ENCODE results near the gene BASP1. TPM values are rescaled to one million over a fixed set of nuclear protein-coding genes. Genes with fewer than 3 reads are reported as not detected.

The BASP1 gene
- total RNA-seq, 1 donor from 2014 or later = 69.1 TPM

- H3K27ac ChIP-seq = no peak overlapping the region
- no peak overlapping the region for H3K4me3 ChIP-seq
- DNase-seq (ENCODE audit: low spot score in 2 of 2) = no peak
- H3K27me3 ChIP-seq = no peaks in the 10 kb centered on the region
- peaks cover 0 to 15% of the 10 kb centered on the region in 2 donors for H3K4me1 ChIP-seq
- H3K9me3 ChIP-seq = no peaks in the 10 kb centered on the region
- no peaks in the 10 kb centered on the region for H3K36me3 ChIP-seq
- TF ChIP-seq, protein P1, sequence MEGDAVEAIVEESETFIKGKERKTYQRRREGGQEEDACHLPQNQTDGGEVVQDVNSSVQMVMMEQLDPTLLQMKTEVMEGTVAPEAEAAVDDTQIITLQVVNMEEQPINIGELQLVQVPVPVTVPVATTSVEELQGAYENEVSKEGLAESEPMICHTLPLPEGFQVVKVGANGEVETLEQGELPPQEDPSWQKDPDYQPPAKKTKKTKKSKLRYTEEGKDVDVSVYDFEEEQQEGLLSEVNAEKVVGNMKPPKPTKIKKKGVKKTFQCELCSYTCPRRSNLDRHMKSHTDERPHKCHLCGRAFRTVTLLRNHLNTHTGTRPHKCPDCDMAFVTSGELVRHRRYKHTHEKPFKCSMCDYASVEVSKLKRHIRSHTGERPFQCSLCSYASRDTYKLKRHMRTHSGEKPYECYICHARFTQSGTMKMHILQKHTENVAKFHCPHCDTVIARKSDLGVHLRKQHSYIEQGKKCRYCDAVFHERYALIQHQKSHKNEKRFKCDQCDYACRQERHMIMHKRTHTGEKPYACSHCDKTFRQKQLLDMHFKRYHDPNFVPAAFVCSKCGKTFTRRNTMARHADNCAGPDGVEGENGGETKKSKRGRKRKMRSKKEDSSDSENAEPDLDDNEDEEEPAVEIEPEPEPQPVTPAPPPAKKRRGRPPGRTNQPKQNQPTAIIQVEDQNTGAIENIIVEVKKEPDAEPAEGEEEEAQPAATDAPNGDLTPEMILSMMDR (IDR thresholded peaks at IDR 0.05) = no peak
- intact Hi-C loops (cut with DNase I) = no loop called here
These were observed 43.1 kb downstream of the BASP1 start for GRCh38 chr5:17260549-17260948.

DNA sequence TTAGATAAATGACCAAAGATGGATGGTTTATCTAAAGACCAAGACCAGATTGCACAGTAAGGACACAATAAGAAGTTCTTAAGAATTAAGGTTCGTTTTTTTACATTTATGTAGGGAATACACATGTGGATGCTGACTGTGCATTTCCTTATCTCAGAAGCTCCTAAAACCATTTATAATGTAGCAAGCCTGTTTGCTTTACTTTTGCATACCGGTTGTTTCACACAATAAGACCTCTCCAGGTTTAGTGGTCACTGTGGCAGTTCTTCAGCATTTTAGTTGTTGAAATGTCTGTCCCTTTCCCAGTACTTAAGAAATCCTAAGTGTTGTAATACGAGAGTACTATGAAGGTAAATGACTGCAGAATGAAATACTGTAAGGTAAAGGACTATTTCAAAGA is 43.6 kb downstream of the BASP1 start:
- intact Hi-C loops (cut with DNase I) = no loop called here
- no peaks in the 10 kb centered on the region for H3K9me3 ChIP-seq
- H3K36me3 ChIP-seq = no peaks in the 10 kb centered on the region
- no peak overlapping the region for H3K27ac ChIP-seq
- TF ChIP-seq, protein P1 (IDR thresholded peaks at IDR 0.05) = no peak
- no peak overlapping the region for H3K4me3 ChIP-seq
- peaks cover 0 to 15% of the 10 kb centered on the region in 2 donors for H3K4me1 ChIP-seq
- H3K27me3 ChIP-seq = no peaks in the 10 kb centered on the region
- DNase-seq (ENCODE audit: low spot score in 2 of 2) = no peak

DNA sequence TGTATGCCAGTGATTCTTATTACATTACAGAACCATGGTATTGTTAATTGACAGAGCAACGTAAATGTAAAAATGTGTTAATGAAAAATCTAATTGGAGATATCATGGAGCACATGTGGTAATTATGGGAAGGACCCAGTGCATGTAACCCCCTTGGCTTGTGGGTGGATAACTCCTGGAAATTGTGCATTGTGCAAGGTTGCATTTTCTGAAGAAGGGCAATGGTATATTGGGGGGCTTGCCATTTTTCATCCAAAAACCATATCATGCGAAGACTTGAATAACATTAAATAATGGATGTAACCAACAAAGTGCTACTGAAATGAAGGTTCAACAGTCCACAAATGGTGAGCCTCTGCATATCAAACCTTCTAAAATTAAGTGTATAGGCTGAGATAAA is 47.6 kb downstream of the BASP1 start:
- peaks cover 0 to 6% of the 10 kb centered on the region in 2 donors for H3K4me1 ChIP-seq
- H3K9me3 ChIP-seq = no peaks in the 10 kb centered on the region
- H3K36me3 ChIP-seq = no peaks in the 10 kb centered on the region
- no peak overlapping the region for H3K27ac ChIP-seq
- intact Hi-C loops (cut with DNase I) = no loop called here
- H3K27me3 ChIP-seq = no peaks in the 10 kb centered on the region
- no peak for DNase-seq (ENCODE audit: low spot score in 2 of 2)
- no peak overlapping the region for H3K4me3 ChIP-seq
- TF ChIP-seq, protein P1 (IDR thresholded peaks at IDR 0.05) = no peak

- Histone ChIP-seq H3K4me1 (peaks cover 0 to 6% of the 10 kb centered on the region in 2 donors), H3K27ac (no peak overlapping the region), H3K27me3 (no peaks in the 10 kb centered on the region), H3K36me3 (no peaks in the 10 kb centered on the region), H3K4me3 (no peak overlapping the region), H3K9me3 (no peaks in the 10 kb centered on the region)
- TF ChIP-seq, protein P1 (IDR thresholded peaks at IDR 0.05) = no peak
- no peak for DNase-seq (ENCODE audit: low spot score in 2 of 2)
- intact Hi-C loops (cut with DNase I) = no loop called here
These were observed 49.7 kb downstream of the BASP1 start for GRCh38 chr5:17267106-17267505.

DNA sequence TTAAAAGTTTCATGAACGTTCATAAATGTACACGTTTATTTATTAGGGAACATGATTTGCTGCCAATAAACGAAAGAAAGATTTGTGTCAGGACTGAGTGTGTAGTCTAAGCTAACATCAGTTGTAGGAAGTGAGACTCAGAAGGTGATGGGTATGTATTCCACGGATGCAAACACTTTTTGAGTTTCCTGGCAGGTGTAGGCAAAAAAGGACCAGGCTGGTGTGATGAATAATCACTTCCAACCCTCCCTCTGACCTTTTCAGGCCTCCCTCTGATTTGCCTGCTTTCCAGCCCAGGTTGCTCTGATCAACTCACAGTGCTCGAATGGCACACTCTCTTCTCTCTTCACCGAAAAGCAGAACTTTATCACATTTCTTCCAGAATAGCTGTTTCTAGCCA is 51.8 kb downstream of the BASP1 start:
- H3K36me3 ChIP-seq = no peaks in the 10 kb centered on the region
- H3K9me3 ChIP-seq = no peaks in the 10 kb centered on the region
- DNase-seq (ENCODE audit: low spot score in 2 of 2) = no peak
- H3K4me1 ChIP-seq = no peaks in the 10 kb centered on the region
- H3K27ac ChIP-seq = no peak overlapping the region
- no peaks in the 10 kb centered on the region for H3K27me3 ChIP-seq
- no peak overlapping the region for H3K4me3 ChIP-seq
- TF ChIP-seq, protein P1 (IDR thresholded peaks at IDR 0.05) = no peak
- intact Hi-C loops (cut with DNase I) = no loop called here

GRCh38 chr5:17272111-17272510 is 54.7 kb downstream of the BASP1 start:
- Histone ChIP-seq H3K9me3 (no peaks in the 10 kb centered on the region), H3K4me3 (no peak overlapping the region), H3K27ac (no peak overlapping the region), H3K36me3 (peaks cover 8 to 17% of the 10 kb centered on the region in 2 donors), H3K4me1 (no peaks in the 10 kb centered on the region), H3K27me3 (no peaks in the 10 kb centered on the region)
- intact Hi-C loops (cut with DNase I) = no loop called here
- no peak for DNase-seq (ENCODE audit: low spot score in 2 of 2)
- TF ChIP-seq, protein P1 (IDR thresholded peaks at IDR 0.05) = no peak

Measured in ascending aorta (tissue), 2 donors.